HG03066 (cell line): ENCODE results near the gene P2RY14.

Experiments
- ATAC-seq: cut with Tn5 transposase; IDR thresholded peaks from one replicate; pipeline ENCODE4 v1.9.1; 2021; ENCODE audit warnings: low read depth; ENCODE audit not compliant: unreplicated experiment

Gene P2RY14

GRCh38 chr3:151303751-151304150 is 25.4 kb upstream of the P2RY14 start:
- no peak for ATAC-seq

DNA sequence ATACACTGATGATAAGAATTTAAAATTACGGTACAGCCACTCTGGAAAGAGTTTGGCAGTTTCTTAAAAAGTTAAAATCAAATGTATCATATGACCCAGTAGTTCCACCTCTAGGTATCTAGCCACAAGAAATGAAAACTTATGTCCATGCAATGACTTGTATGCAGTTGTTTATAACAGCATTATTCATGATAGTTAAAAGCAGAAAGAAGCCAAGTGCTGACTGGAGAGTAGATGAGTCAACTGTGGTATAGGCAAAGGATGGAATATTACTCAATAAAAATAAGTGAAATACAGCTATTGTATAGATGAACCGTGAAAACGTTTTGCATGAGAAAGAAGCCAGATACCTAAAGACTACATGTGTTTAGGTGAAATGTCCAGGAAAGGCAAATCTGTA is 23.4 kb upstream of the P2RY14 start:
- no peak for ATAC-seq

- ATAC-seq = no peak
These were observed 22.2 kb upstream of the P2RY14 start for GRCh38 chr3:151300539-151300938.

DNA sequence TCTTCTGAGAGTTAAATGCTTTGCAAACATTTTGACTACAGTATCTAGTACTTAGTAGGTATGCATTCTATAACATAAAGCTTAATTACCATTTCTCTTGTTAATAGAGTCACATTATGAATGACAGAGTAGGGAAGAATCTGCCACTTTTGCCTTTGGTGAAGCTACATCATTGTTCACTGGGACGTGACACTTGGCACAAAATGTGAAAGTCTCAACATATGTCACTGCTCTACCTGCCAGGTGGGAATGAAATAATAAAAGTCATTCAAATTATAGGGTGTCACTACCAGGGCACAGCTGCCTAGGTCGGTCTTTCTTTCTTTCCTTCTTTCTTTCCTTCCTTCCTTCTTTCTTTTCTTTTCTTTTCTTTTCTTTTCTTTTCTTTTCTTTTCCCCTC is 20.7 kb upstream of the P2RY14 start:
- ATAC-seq = no peak

- no peak for ATAC-seq
These were observed 19.1 kb upstream of the P2RY14 start for GRCh38 chr3:151297429-151297828.

- ATAC-seq = no peak
These were observed 17.9 kb upstream of the P2RY14 start for GRCh38 chr3:151296226-151296625.

- no peak for ATAC-seq
These were observed 14.8 kb upstream of the P2RY14 start for GRCh38 chr3:151293127-151293526.

- ATAC-seq = no peak
These were observed 12.3 kb upstream of the P2RY14 start for GRCh38 chr3:151290673-151291072.

DNA sequence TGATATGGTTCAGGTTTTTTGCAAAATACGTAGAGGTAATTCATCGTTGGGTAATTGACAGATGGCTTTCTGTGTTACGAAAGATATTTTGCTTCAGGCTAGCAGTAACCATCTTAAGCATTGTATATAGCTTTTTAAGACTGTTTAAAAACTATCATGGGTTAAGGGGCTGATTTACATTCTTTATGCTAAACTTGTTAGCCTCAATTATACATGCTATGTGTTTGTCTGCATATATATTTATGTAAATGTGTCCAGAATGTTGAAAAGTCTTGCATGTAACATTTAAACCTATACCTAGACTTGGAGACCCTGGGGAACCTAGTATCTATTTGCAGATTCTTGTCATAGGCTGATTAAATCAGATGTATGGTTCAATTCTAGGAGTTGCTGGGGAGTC is 11.1 kb upstream of the P2RY14 start:
- ATAC-seq = no peak

GRCh38 chr3:151285940-151286339 is 7.6 kb upstream of the P2RY14 start:
- no peak for ATAC-seq

GRCh38 chr3:151283907-151284461 is 5.6 kb upstream of the P2RY14 start:
- ATAC-seq = no peak

GRCh38 chr3:151283387-151283786 is 5.0 kb upstream of the P2RY14 start:
- no peak for ATAC-seq

DNA sequence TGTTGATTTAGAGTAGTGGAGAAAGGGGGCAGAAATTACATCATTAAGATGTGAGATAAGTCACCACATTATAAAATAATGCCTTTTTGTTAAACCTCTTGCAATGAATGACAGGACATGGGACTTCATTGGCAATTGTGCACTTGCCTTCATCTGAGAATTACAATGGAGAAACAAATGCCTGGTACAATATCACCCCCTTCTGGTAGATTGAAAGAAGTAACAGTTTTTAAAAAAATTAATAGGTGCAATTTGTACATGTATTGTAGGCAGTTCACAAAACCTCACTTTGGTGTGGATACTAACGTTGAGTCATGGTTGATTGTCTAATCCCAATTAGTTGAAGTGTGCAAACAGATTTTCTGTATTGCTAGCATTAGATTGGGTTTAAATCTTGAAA is 4.6 kb upstream of the P2RY14 start:
- ATAC-seq = no peak

- ATAC-seq = no peak
These were observed 3.5 kb upstream of the P2RY14 start for GRCh38 chr3:151281671-151282324.

DNA sequence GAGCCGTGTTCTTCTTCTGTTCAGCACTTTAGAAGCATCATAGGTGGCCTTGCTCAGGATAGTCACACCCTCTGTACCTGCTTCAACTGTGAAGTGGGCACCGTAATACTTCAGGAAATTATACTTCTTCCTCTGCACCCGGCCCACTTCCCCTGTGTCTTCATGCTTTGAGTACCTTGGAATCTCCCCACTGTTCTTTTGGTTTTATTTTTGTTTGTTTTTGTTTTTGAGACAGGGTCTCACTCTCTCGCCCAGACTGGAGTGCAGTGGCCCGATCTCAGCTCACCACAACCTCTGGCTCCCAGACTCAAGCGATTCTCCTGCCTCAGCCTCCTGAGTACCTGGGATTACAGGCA is 1.7 kb downstream of the P2RY14 start:
- ATAC-seq = peak; percentile 48

- ATAC-seq = peak; percentile 19
These were observed 2.2 kb downstream of the P2RY14 start for GRCh38 chr3:151276038-151276686.

DNA sequence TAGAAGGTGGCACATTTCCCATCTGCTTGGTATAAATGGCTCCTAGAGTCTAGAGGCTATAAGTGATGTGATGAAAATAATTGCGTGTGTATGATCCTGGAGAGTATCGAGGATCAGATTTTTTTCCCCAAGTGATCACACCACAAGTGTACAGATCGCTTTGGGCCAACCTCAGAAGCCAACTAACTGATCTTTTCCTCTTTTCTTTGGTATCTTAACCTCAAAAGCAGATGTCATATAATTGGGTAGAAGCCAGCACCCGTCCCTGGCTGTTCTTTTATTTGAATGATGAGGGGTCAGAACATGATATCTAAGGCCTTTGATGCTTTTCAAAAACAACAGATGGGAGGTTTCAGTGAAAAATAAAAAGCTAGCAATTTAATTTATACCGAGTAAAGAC is 3.3 kb downstream of the P2RY14 start:
- no peak for ATAC-seq

- ATAC-seq = no peak
These were observed 8.7 kb downstream of the P2RY14 start for GRCh38 chr3:151269631-151270030.

- peak; percentile 49 for ATAC-seq
These were observed 9.8 kb downstream of the P2RY14 start for GRCh38 chr3:151268267-151269235.

DNA sequence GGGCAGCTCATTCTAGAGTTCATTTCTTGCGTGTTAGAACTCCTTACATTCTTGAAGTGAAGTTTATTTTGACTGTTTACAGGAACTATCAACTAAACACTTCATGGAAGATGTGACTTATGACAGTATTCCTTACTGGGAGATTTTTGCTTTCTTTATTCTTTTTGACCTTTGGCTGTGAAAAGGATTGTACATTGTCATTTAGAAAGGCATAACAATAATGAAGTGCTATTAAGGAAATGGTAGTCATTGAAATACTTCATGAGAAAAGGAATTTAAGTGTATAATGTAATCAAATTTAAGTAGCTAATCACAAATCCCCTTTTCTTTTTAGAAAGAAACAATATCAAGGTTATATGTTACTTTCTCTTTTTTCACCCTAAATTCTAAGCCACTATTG is 11.3 kb downstream of the P2RY14 start:
- ATAC-seq = no peak

- ATAC-seq = peak; percentile 95
These were observed 12.5 kb downstream of the P2RY14 start for GRCh38 chr3:151265866-151266265.
